Ovary (tissue), 9 donors: ENCODE results near the gene KCNIP1. TPM values are rescaled to one million over a fixed set of nuclear protein-coding genes. Genes with fewer than 3 reads are reported as not detected.

Source experiments
- DNase-seq, 5 donors: peaks; one replicate each; pipeline ENCODE4 v3.0.0-alpha.2; 2019 to 2020
- H3K27ac ChIP-seq, 2 donors: fragments of 200-600 bp; one replicate each; pipeline versions ENCODE4 v1.5.1 to v1.8.0; 2019 to 2022
- H3K27me3 ChIP-seq: fragments of 200-600 bp; one replicate; pipeline ENCODE4 v1.8.0; 2022
- H3K36me3 ChIP-seq: fragments of 200-600 bp; sonication (generic); one replicate; pipeline ENCODE4 v1.5.1; 2019
- H3K4me1 ChIP-seq: one replicate; pipeline ENCODE4 v1.8.1; 2013; ENCODE audit warnings: mild to moderate bottlenecking, moderate library complexity; ENCODE audit not compliant: insufficient read depth
- H3K4me3 ChIP-seq: fragments of 200-600 bp; sonication (generic); one replicate; pipeline ENCODE4 v1.5.1; 2017
- H3K9me3 ChIP-seq, 2 donors: fragments of 200-600 bp in 1 of 2; sonication (generic) in 1 of 2; one replicate each; pipeline versions ENCODE4 v1.5.1 to v1.8.1; 2013 to 2019; ENCODE audit warnings: mild to moderate bottlenecking in 1 of 2, moderate library complexity in 1 of 2
- CTCF ChIP-seq, 3 donors: fragments of 450-650 bp in 2 of 3; fragments of 200-600 bp in 1 of 3; IDR thresholded peaks; one replicate each; pipeline versions ENCODE4 v1.5.1 to v1.8.0; 2016 to 2022; ENCODE audit warnings: antibody characterized with exemption in 3 of 3, mild to moderate bottlenecking in 1 of 3
- EP300 ChIP-seq: sonication (generic); formaldehyde crosslinking; IDR thresholded peaks from one replicate; pipeline ENCODE4 v1.6.1; 2017; ENCODE audit warnings: antibody characterized with exemption
- POLR2A ChIP-seq: fragments of 450-650 bp; IDR thresholded peaks from one replicate; pipeline ENCODE4 v1.6.1; 2017; ENCODE audit warnings: antibody characterized with exemption, mild to moderate bottlenecking, moderate library complexity
- WGBS, 3 donors: extraction: QIAGEN DNeasy Blood & Tissue Kit in 1 of 3; methylation state at CpG; one replicate each; pipeline versions ENCODE4 v1.1.5 to v1.1.7; 2013 to 2017; 5-methylcytosine and 5-hydroxymethylcytosine counted together
- intact Hi-C, 4 donors: fragments of 100-400 bp; cut with DNase I; formaldehyde crosslinking; loops; one replicate each; pipeline versions ENCODE4 v1.11.0 to v1.15.1; 2022 to 2023
- polyA plus RNA-seq, 2 donors: library from polyadenylated mRNA; stranded (reverse); fragments of 200-250 nt in 1 of 2; fragments of 350-450 nt in 1 of 2; fragmentation: Illumina TruSeq in 1 of 2; extraction: RNeasy Lipid Tissue Mini Kit (QIAGEN cat#74804) in 1 of 2; gene quantifications; one replicate each; pipeline ENCODE4 v1.2.3, GENCODE V29; 2013 to 2014
- total RNA-seq, 7 donors: library from RNA; depleted of rRNA in 2 of 7; stranded (reverse); fragments of >200 nt in 2 of 7; fragmentation: NEBNext Ultra II Directional in 3 of 7; extraction: Animal tissue kit (Norgen Biotek cat#: 25700) in 3 of 7; gene quantifications; one replicate each; pipeline versions ENCODE4 v1.1.0 to v1.2.4, GENCODE V29; 2016 to 2023
- donor health status: DM: no; HTN: no; CAD: no; lungs with moderate emphysema.
- donor health status: DM: no; HTN: no; CAD: no.
- donor health status: Bipolar disorder and iron deficiency.
- donor health status: DM: yes; HTN: yes; CAD: no.
- donor health status: DM: no; HTN: no; CAD: no.
- donor health status: DM: yes; HTN: yes; CAD: no.

The KCNIP1 gene
- total and polyA plus RNA-seq, 9 donors, result 0.20 to 2.2 (median 0.66) TPM

- TF ChIP-seq POLR2A (no peak), CTCF (IDR thresholded peaks at IDR 0.05) (no peak), EP300 (no peak)
- Histone ChIP-seq H3K4me3 (no peak overlapping the region), H3K9me3 (no peaks in the 10 kb centered on the region), H3K36me3 (no peaks in the 10 kb centered on the region), H3K27me3 (peaks cover 4% of the 10 kb centered on the region), H3K4me1 (no peaks in the 10 kb centered on the region), H3K27ac (no peak overlapping the region)
- intact Hi-C loops, result no loop called here
- 83 to 86% (median 85%) methylated on average over 13 of the region's 13 CpGs for WGBS, 3 donors
- no peak for DNase-seq
Measured at GRCh38 chr5:170466988-170467707, 36.7 kb upstream of the KCNIP1 start.

- peaks cover 4% of the 10 kb centered on the region for H3K27me3 ChIP-seq
- H3K9me3 ChIP-seq, result no peaks in the 10 kb centered on the region
- TF ChIP-seq CTCF (IDR thresholded peaks at IDR 0.05) (no peak), POLR2A (no peak), EP300 (no peak)
- H3K36me3 ChIP-seq, result no peaks in the 10 kb centered on the region
- no peak for DNase-seq
- no peak overlapping the region for H3K27ac ChIP-seq
- 82 to 89% (median 82%) methylated on average over 7 of the region's 7 CpGs for WGBS, 3 donors
- no peak overlapping the region for H3K4me3 ChIP-seq
- no peaks in the 10 kb centered on the region for H3K4me1 ChIP-seq
- intact Hi-C loops, result no loop called here
Measured at GRCh38 chr5:170468633-170469285, 35.1 kb upstream of the KCNIP1 start.

- DNase-seq, result no peak
- TF ChIP-seq POLR2A (no peak), EP300 (no peak), CTCF (IDR thresholded peaks at IDR 0.05) (no peak)
- H3K27me3 ChIP-seq, result peaks cover 4% of the 10 kb centered on the region
- no peak overlapping the region for H3K4me3 ChIP-seq
- H3K9me3 ChIP-seq, result no peaks in the 10 kb centered on the region
- no peak overlapping the region for H3K27ac ChIP-seq
- intact Hi-C loops, result no loop called here
- H3K36me3 ChIP-seq, result no peaks in the 10 kb centered on the region
- H3K4me1 ChIP-seq, result no peaks in the 10 kb centered on the region
- WGBS, 3 donors, result 88 to 92% (median 90%) methylated on average over 4 of the region's 4 CpGs
Measured at GRCh38 chr5:170469414-170469813, 34.4 kb upstream of the KCNIP1 start.

GRCh38 chr5:170470275-170470674, 33.5 kb upstream of the KCNIP1 start:
- intact Hi-C loops, result no loop called here
- H3K4me3 ChIP-seq, result no peak overlapping the region
- 85 to 95% (median 89%) methylated on average over 4 of the region's 4 CpGs for WGBS, 3 donors

More at GRCh38 chr5:170470275-170470674, 33.5 kb upstream of the KCNIP1 start:
- Histone ChIP-seq H3K36me3 (no peaks in the 10 kb centered on the region), H3K4me1 (no peaks in the 10 kb centered on the region), H3K27ac (no peak overlapping the region), H3K9me3 (no peaks in the 10 kb centered on the region), H3K27me3 (peaks cover 4% of the 10 kb centered on the region)
- TF ChIP-seq CTCF (IDR thresholded peaks at IDR 0.05), result no peak
- TF ChIP-seq POLR2A, result no peak
- TF ChIP-seq EP300, result no peak
- no peak for DNase-seq
